Activated CD4-positive, alpha-beta T cell treated with anti-CD3 and anti-CD28 coated beads, Interleukin-2, amount 50 U/mL, for 1 hour (primary cell): Measurements from ENCODE around the gene CFL2.
"Not testable (repeated sequence)": the region's sequence is repeated elsewhere in the genome, so short reads cannot be mapped to it uniquely, and the experiment has no call there.

Experiments used
- DNase-seq: peaks from one replicate; pipeline ENCODE4 v3.0.0-alpha.2; 2020

The CFL2 gene

GRCh38 chr14:34711169-34711568 is 3.2 kb downstream of the CFL2 start:
- no peak for DNase-seq

- DNase-seq = no peak
Measured at GRCh38 chr14:34710744-34711143, 3.6 kb downstream of the CFL2 start.

GRCh38 chr14:34710006-34710405 is 4.4 kb downstream of the CFL2 start:
- DNase-seq = no peak

- DNase-seq = no peak
Measured at GRCh38 chr14:34707722-34708121, 6.7 kb downstream of the CFL2 start.

- DNase-seq = no peak
Measured at GRCh38 chr14:34701808-34702207, 12.6 kb downstream of the CFL2 start.

- no peak for DNase-seq
Measured at GRCh38 chr14:34700622-34701130, 13.7 kb downstream of the CFL2 start.

- DNase-seq = no peak
Measured at GRCh38 chr14:34699873-34700621, 14.3 kb downstream of the CFL2 start.

GRCh38 chr14:34694216-34694615 is 20.2 kb downstream of the CFL2 start:
- DNase-seq = not testable (repeated sequence)

GRCh38 chr14:34693228-34693939 is 21.0 kb downstream of the CFL2 start:
- DNase-seq = no peak

GRCh38 chr14:34692898-34693227 is 21.5 kb downstream of the CFL2 start:
- DNase-seq = no peak

GRCh38 chr14:34692348-34692747 is 22.0 kb downstream of the CFL2 start:
- DNase-seq = no peak

- no peak for DNase-seq
Measured at GRCh38 chr14:34691206-34691605, 23.2 kb downstream of the CFL2 start.

- no peak for DNase-seq
Measured at GRCh38 chr14:34688470-34689206, 25.8 kb downstream of the CFL2 start.

- no peak for DNase-seq
Measured at GRCh38 chr14:34685819-34686428, 28.5 kb downstream of the CFL2 start.

- no peak for DNase-seq
Measured at GRCh38 chr14:34684578-34684977, 29.8 kb downstream of the CFL2 start.

GRCh38 chr14:34682787-34683321 is 31.5 kb downstream of the CFL2 start:
- DNase-seq = no peak

- DNase-seq = no peak
Measured at GRCh38 chr14:34680806-34681479, 33.5 kb downstream of the CFL2 start.

GRCh38 chr14:34678735-34679134 is 35.7 kb downstream of the CFL2 start:
- DNase-seq = no peak

GRCh38 chr14:34678306-34678705 is 36.1 kb downstream of the CFL2 start:
- DNase-seq = no peak

GRCh38 chr14:34676516-34677211 is 37.7 kb downstream of the CFL2 start:
- DNase-seq = no peak

GRCh38 chr14:34673702-34674101 is 40.7 kb downstream of the CFL2 start:
- no peak for DNase-seq

GRCh38 chr14:34671716-34672115 is 42.7 kb downstream of the CFL2 start:
- DNase-seq = no peak
